GM12878 (cell line): ENCODE results near the gene NFKBIZ. TPM values are rescaled to one million over a fixed set of nuclear protein-coding genes. Genes with fewer than 3 reads are reported as not detected.

ENCODE experiments used
- ATAC-seq: fragments of 200-7000 bp; cut with Tn5 transposase; 3 replicates; pipeline ENCODE4 v1.9.1; 2020; ENCODE audit warnings: mild to moderate bottlenecking, moderate library complexity
- BruUV-seq: library from RNA; stranded (reverse); fragments of 400-500 nt; replicated peaks from 2 replicates; lab custom pipeline; 2021; lab: Mats Ljungman, UMichigan
- CTCF ChIA-PET: fragments of 300-600 bp; sonication (Branson Sonifier 250); formaldehyde crosslinking; extraction: SDS; loops from one replicate; lab custom pipeline; 2021; ENCODE audit warnings: inconsistent platforms; lab: Yijun Ruan, JAX
- POLR2A ChIA-PET: fragments of 350-600 bp; formaldehyde crosslinking; extraction: SDS; loops from one replicate; lab custom pipeline; 2021; ENCODE audit warnings: inconsistent platforms; lab: Charles Lee
- RAD21 ChIA-PET: fragments of 300-600 bp; sonication (Branson Sonifier 250); formaldehyde crosslinking; loops from one replicate; lab custom pipeline; 2023; ENCODE audit warnings: antibody characterized with exemption; ENCODE audit not compliant: unreplicated experiment; lab: Charles Lee
- SMC1A ChIA-PET: fragments of 300-600 bp; sonication (Branson Sonifier 250); formaldehyde crosslinking; loops from one replicate; lab custom pipeline; 2023; ENCODE audit not compliant: unreplicated experiment, uncharacterized antibody; lab: Charles Lee
- DNase-seq: peaks from one replicate; pipeline ENCODE4 v3.0.0-alpha.2; 2011; ENCODE audit warnings: low read depth, low spot score
- FAIRE-seq: peaks from 3 replicates; lab custom pipeline; 2011; peaks lifted over from hg19 to GRCh38; lab: Jason Lieb, UNC
- H2AFZ ChIP-seq: 2 replicates; pipeline ENCODE4 v1.6.0; 2011; ENCODE audit warnings: low read depth, low read length, control low read depth; ENCODE audit not compliant: control insufficient read depth
- H3K27ac ChIP-seq: 2 replicates; pipeline ENCODE4 v1.5.1; 2011; ENCODE audit warnings: control low read depth; ENCODE audit not compliant: control insufficient read depth, insufficient read depth
- H3K27me3 ChIP-seq, 2 experiments: replicated peaks in 1 of 2; 2 replicates each; pipeline versions ENCODE4 v1.6.0 to v1.6.1; 2011; ENCODE audit warnings: low read length in 1 of 2; ENCODE audit not compliant: control insufficient read depth in 2 of 2, insufficient read depth in 2 of 2
- H3K36me3 ChIP-seq, 2 experiments: 2 replicates each; pipeline ENCODE4 v1.5.1; 2011; ENCODE audit warnings: low read length in 1 of 2; ENCODE audit not compliant: control insufficient read depth in 2 of 2, insufficient read depth in 2 of 2
- H3K4me1 ChIP-seq: 2 replicates; pipeline ENCODE4 v1.6.1; 2011; ENCODE audit warnings: mild to moderate bottlenecking, low read length, moderate library complexity, mixed read lengths; ENCODE audit not compliant: control insufficient read depth, insufficient read depth
- H3K4me2 ChIP-seq: 2 replicates; pipeline ENCODE4 v1.6.0; 2011; ENCODE audit warnings: control low read depth; ENCODE audit not compliant: control insufficient read depth, insufficient read depth
- H3K4me3 ChIP-seq: fragments of 200-600 bp; sonication (generic); 2 replicates; pipeline ENCODE4 v1.5.1; 2016
- H3K79me2 ChIP-seq: 2 replicates; pipeline ENCODE4 v1.6.0; 2011; ENCODE audit warnings: low read length; ENCODE audit not compliant: control insufficient read depth, insufficient read depth
- H3K9ac ChIP-seq: 2 replicates; pipeline ENCODE4 v1.8.0; 2011; ENCODE audit warnings: low read length, control low read depth, mixed read lengths; ENCODE audit not compliant: control insufficient read depth, insufficient read depth
- H3K9me3 ChIP-seq: replicated peaks from 3 replicates; pipeline ENCODE4 v1.5.1; 2011; ENCODE audit warnings: mild to moderate bottlenecking, low read length; ENCODE audit not compliant: control insufficient read depth, insufficient read depth
- H4K20me1 ChIP-seq: 2 replicates; pipeline ENCODE4 v1.6.0; 2011; ENCODE audit not compliant: control insufficient read depth, insufficient read depth
- BACH1 ChIP-seq: fragments of 450-650 bp; IDR thresholded peaks from 2 replicates; pipeline ENCODE4 v1.6.1; 2017; ENCODE audit warnings: mild to moderate bottlenecking, borderline replicate concordance
- CUX1 ChIP-seq: IDR thresholded peaks from 2 replicates; pipeline ENCODE4 v1.6.1; 2012; ENCODE audit warnings: improper control_type of control experiment, low read depth, low read length; ENCODE audit not compliant: insufficient replicate concordance
- MTA2 ChIP-seq: fragments of 450-650 bp; IDR thresholded peaks from 2 replicates; pipeline ENCODE4 v1.6.1; 2016; ENCODE audit warnings: low read depth, mild to moderate bottlenecking, moderate library complexity
- POU2F2 ChIP-seq: IDR thresholded peaks from 3 replicates; pipeline ENCODE4 v1.6.1; 2011; ENCODE audit warnings: low read depth, mild to moderate bottlenecking, low read length, borderline replicate concordance
- RELA ChIP-seq: fragments of 450-650 bp; IDR thresholded peaks from 2 replicates; pipeline ENCODE4 v1.8.0; 2014; ENCODE audit warnings: borderline replicate concordance; ENCODE audit not compliant: partially characterized antibody
- SMAD5 ChIP-seq: IDR thresholded peaks from 2 replicates; pipeline ENCODE4 v1.6.1; 2016; ENCODE audit warnings: antibody characterized with exemption, low read depth
- SREBF2 ChIP-seq: IDR thresholded peaks from 2 replicates; pipeline ENCODE4 v1.6.1; 2012; ENCODE audit warnings: mild to moderate bottlenecking, low read length
- ZNF274 ChIP-seq: IDR thresholded peaks from one replicate; pipeline ENCODE4 v1.8.0; 2011; ENCODE audit not compliant: insufficient read length, insufficient read depth
- WGBS: methylation state at CpG from one replicate; pipeline ENCODE4 v1.1.6; 2016; ENCODE audit warnings: low lambda C conversion rate; ENCODE audit not compliant: insufficient replicate concordance, insufficient coverage; ENCODE audit errors: missing lambda C conversion rate; 5-methylcytosine and 5-hydroxymethylcytosine counted together
- in situ Hi-C: fragments of 300-500 bp; cut with MboI; formaldehyde crosslinking; loops from 9 replicates; pipeline ENCODE4 v1.14.3; 2018; ENCODE audit warnings: mixed read lengths
- intact Hi-C: fragments of 100-400 bp; cut with micrococcal nuclease; formaldehyde crosslinking; loops from one replicate; pipeline ENCODE4 v1.14.2; 2022; ENCODE audit not compliant: unreplicated experiment
- polyA plus RNA-seq, 11 experiments: library from polyadenylated mRNA; depleted of rRNA in 4 of 11; unstranded in 6 of 11; stranded (reverse) in 5 of 11; fragments of >200 nt; fragmentation: Nextera tagmentation in 4 of 11; fragmentation: Illumina TruSeq in 1 of 11; extraction: Ambion mirVana in 4 of 11; extraction: Trizol in 1 of 11; gene quantifications; 1 replicate in 1 of 11; 2 replicates in 10 of 11; pipeline versions ENCODE4 v1.2.1 to v1.2.3, GENCODE V29; 2011 to 2016; ENCODE audit warnings: inconsistent platforms in 2 of 11, missing spikeins in 2 of 11, low read depth in 1 of 11
- total RNA-seq, 4 experiments: library from RNA; depleted of rRNA in 3 of 4; stranded (reverse); fragments of >200 nt in 3 of 4; fragmentation: Illumina TruSeq in 1 of 4; extraction: Trizol in 1 of 4; gene quantifications; 2 replicates each; pipeline versions ENCODE4 v1.2.1 to v1.2.3, GENCODE V29; 2013 to 2021
- TF ChIP-seq, protein P1 (sequence below): fragments of 450-650 bp; IDR thresholded peaks from 2 replicates; pipeline ENCODE4 v1.6.1; 2017; ENCODE audit warnings: mild to moderate bottlenecking, low read depth, inconsistent platforms; ENCODE audit not compliant: poor library complexity, severe bottlenecking
- TF ChIP-seq, protein P2 (sequence below): IDR thresholded peaks from 2 replicates; pipeline ENCODE4 v1.6.1; 2012; ENCODE audit warnings: low read depth, low read length, improper control_type of control experiment
- TF ChIP-seq, protein P3 (sequence below): IDR thresholded peaks from 2 replicates; pipeline ENCODE4 v1.6.1; 2012; ENCODE audit warnings: mild to moderate bottlenecking, low read depth, low read length

NFKBIZ gene
- total and polyA plus RNA-seq, 10 of the 15 experiments (the other 5 are each of a cell fraction or from before 2014, with no cell fraction given) = 6.3 to 53.8 (median 17.3) TPM

DNA sequence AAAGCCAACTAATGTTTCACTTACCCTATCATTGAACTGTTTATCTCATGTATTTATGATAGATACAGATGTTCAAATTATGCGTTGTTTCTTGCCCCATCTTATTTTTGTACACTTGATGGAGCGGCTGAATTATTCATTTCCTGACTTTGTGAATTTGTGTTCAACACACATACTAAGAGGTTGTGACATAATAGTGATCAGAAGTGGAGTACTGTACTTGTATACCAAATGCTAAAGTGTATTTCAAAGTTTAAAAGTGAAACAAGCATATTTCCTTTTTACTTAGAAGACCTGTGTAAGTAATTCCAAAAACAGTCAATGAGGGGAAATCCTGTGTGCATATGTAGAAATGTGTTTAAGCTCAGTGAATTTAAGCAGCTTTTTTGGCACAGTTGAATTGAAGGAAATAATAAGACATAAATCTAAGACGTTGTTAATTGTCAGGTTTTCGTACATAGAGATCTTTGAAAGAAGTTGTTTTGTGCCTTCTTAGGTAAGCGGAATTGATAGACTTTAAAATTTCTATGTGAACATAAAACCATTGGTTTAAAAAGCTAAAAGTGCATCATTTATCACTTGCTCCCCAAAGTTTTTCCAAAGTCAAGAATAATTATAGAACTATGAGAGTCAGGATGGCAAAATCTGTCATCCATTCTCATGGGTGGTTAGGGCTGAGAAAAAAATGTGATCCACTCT lies 1.9 kb downstream of the NFKBIZ start:
- Histone ChIP-seq H3K4me2 (peak overlapping the region; percentile 68), H2AFZ (no peak overlapping the region), H3K4me3 (peak overlapping the region; percentile 75), H3K27ac (peak overlapping the region; percentile 93), H3K36me3 (peaks cover 15 to 38% of the 10 kb centered on the region in 2 experiments), H3K27me3 (no peaks in the 10 kb centered on the region), H3K79me2 (peaks cover 83% of the 10 kb centered on the region), H4K20me1 (no peaks in the 10 kb centered on the region), H3K4me1 (peaks cover 19% of the 10 kb centered on the region), H3K9me3 (no peaks in the 10 kb centered on the region), H3K9ac (peak overlapping the region; percentile 79)
- intact Hi-C loops (loop anchor here (2.0 to 5.0 kb wide), 5 partner anchors 38 to 206 kb away; no protein-coding TSS in a partner anchor), in situ Hi-C loops (no loop called here)
- 2% methylated on average over 5 of the region's 5 CpGs for WGBS
- no TSS peak for BruUV-seq
- ChIA-PET POLR2A (interaction anchor here (0.9 to 2.3 kb wide), 8 partner anchors 10 to 187 kb away, joined by 3 to 21 read pairs (median 8); no protein-coding TSS in a partner anchor), SMC1A (interaction anchor here (0.7 to 10.9 kb wide), 35 partner anchors 8 to 378 kb away, joined by 3 to 72 read pairs (median 6); no protein-coding TSS in a partner anchor), RAD21 (interaction anchor here (0.8 to 5.1 kb wide), 29 partner anchors 9 to 384 kb away, joined by 3 to 44 read pairs (median 5); no protein-coding TSS in a partner anchor), CTCF (interaction anchor here (0.5 to 3.3 kb wide), 13 partner anchors 24 to 378 kb away, joined by 3 to 22 read pairs (median 6); no protein-coding TSS in a partner anchor)
- ATAC-seq = no peak
- FAIRE-seq = peak; percentile 7
- no peak for DNase-seq
- TF ChIP-seq BACH1 (0 out of 2 replicates have a peak, but pooled peaks have one; percentile 5), SREBF2 (no peak), CUX1 (peak; percentile 10), POU2F2 (no peak), SMAD5 (0 out of 2 replicates have a peak, but pooled peaks have one; percentile 13), MTA2 (no peak), RELA (no peak), ZNF274 (no peak)
- TF ChIP-seq, protein P1, sequence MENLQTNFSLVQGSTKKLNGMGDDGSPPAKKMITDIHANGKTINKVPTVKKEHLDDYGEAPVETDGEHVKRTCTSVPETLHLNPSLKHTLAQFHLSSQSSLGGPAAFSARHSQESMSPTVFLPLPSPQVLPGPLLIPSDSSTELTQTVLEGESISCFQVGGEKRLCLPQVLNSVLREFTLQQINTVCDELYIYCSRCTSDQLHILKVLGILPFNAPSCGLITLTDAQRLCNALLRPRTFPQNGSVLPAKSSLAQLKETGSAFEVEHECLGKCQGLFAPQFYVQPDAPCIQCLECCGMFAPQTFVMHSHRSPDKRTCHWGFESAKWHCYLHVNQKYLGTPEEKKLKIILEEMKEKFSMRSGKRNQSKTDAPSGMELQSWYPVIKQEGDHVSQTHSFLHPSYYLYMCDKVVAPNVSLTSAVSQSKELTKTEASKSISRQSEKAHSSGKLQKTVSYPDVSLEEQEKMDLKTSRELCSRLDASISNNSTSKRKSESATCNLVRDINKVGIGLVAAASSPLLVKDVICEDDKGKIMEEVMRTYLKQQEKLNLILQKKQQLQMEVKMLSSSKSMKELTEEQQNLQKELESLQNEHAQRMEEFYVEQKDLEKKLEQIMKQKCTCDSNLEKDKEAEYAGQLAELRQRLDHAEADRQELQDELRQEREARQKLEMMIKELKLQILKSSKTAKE = no peak
- TF ChIP-seq, protein P2, sequence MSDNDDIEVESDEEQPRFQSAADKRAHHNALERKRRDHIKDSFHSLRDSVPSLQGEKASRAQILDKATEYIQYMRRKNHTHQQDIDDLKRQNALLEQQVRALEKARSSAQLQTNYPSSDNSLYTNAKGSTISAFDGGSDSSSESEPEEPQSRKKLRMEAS = no peak
- TF ChIP-seq, protein P3, sequence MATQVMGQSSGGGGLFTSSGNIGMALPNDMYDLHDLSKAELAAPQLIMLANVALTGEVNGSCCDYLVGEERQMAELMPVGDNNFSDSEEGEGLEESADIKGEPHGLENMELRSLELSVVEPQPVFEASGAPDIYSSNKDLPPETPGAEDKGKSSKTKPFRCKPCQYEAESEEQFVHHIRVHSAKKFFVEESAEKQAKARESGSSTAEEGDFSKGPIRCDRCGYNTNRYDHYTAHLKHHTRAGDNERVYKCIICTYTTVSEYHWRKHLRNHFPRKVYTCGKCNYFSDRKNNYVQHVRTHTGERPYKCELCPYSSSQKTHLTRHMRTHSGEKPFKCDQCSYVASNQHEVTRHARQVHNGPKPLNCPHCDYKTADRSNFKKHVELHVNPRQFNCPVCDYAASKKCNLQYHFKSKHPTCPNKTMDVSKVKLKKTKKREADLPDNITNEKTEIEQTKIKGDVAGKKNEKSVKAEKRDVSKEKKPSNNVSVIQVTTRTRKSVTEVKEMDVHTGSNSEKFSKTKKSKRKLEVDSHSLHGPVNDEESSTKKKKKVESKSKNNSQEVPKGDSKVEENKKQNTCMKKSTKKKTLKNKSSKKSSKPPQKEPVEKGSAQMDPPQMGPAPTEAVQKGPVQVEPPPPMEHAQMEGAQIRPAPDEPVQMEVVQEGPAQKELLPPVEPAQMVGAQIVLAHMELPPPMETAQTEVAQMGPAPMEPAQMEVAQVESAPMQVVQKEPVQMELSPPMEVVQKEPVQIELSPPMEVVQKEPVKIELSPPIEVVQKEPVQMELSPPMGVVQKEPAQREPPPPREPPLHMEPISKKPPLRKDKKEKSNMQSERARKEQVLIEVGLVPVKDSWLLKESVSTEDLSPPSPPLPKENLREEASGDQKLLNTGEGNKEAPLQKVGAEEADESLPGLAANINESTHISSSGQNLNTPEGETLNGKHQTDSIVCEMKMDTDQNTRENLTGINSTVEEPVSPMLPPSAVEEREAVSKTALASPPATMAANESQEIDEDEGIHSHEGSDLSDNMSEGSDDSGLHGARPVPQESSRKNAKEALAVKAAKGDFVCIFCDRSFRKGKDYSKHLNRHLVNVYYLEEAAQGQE = no peak
